Ascending aorta (tissue), 2 donors: Measurements from ENCODE around the gene ABCC3. TPM values are rescaled to one million over a fixed set of nuclear protein-coding genes. Genes with fewer than 3 reads are reported as not detected.
A peak's percentile ranks its signal among the peaks of the same experiment; 100 is the strongest.
"Not testable (repeated sequence)": the region's sequence is repeated elsewhere in the genome, so short reads cannot be mapped to it uniquely, and the experiment has no call there.

Source experiments
- DNase-seq, 2 donors: peaks; one replicate each; pipeline ENCODE4 v3.0.0-alpha.2; 2019; ENCODE audit warnings: low spot score in 2 of 2
- H3K27ac ChIP-seq, 2 donors: fragments of 200-600 bp; sonication (generic); one replicate each; pipeline ENCODE4 v1.5.1; 2016 to 2017; ENCODE audit warnings: mild to moderate bottlenecking in 1 of 2
- H3K27me3 ChIP-seq: fragments of 200-600 bp; sonication (generic); one replicate; pipeline ENCODE4 v1.5.1; 2017
- H3K36me3 ChIP-seq, 2 donors: fragments of 200-600 bp; sonication (generic); one replicate each; pipeline ENCODE4 v1.5.1; 2016
- H3K4me1 ChIP-seq, 2 donors: fragments of 200-600 bp; sonication (generic); one replicate each; pipeline ENCODE4 v1.5.1; 2016 to 2017; ENCODE audit warnings: mild to moderate bottlenecking in 1 of 2
- H3K4me3 ChIP-seq, 2 donors: fragments of 200-600 bp; sonication (generic); one replicate each; pipeline ENCODE4 v1.5.1; 2016 to 2017; ENCODE audit warnings: mild to moderate bottlenecking in 1 of 2
- H3K9me3 ChIP-seq, 2 donors: fragments of 200-600 bp; sonication (generic); one replicate each; pipeline ENCODE4 v1.5.1; 2016
- intact Hi-C: fragments of 100-400 bp; cut with DNase I; formaldehyde crosslinking; loops from one replicate; pipeline ENCODE4 v1.15.1; 2023
- total RNA-seq: library from RNA; depleted of rRNA; stranded (reverse); fragments of >200 nt; gene quantifications from one replicate; pipeline ENCODE4 v1.1.0, GENCODE V29; 2016
- TF ChIP-seq, protein P1 (sequence below), 3 experiments: fragments of 200-600 bp in 2 of 3; fragments of 450-650 bp in 1 of 3; sonication (generic) in 2 of 3; IDR thresholded peaks; one replicate each; pipeline ENCODE4 v1.5.1; 2016 to 2019; ENCODE audit warnings: antibody characterized with exemption in 3 of 3, mild to moderate bottlenecking in 1 of 3, moderate library complexity in 1 of 3

Gene ABCC3
- total RNA-seq, 1 donor from 2014 or later = 30.2 TPM

DNA sequence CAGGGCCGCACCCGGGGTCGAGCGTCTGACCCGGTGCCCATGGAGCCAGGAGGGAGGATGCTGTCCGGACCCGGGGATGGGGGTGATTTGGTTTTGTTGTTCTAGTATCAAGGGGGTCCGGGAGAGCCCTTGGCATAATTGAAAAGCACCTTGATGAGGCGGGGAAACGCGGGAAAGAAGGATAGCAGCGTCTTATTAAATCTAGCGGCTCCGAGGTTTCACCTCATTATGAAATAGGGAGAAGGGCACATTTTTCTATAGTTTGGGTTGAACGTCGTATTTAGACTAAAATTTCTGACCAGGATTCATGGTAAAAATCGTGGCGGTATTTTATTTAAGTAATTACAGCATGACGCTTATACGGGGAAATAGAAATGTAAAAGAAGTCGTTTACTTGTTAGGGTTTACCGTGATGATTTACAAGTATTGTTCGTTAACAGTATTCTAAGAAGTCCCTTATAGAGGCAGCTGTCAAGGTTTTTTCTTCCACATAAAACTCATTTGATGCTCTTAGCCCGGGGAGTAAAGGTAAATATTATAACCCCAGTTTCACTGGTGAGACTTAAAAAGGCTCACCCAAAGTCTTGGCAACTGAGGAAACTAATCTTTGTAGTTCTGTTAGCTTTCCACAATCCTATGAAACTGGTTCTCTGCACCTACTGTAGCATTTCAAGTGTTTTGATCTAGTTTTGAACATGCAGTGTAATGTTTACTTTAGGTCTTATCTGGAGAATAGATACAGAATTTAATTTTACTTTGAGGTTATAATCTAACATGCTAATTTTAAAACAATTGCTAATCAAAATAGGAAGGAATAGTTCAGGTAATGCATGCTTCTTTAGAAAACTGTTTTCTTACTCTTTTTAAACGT is 85.5 kb downstream of the ABCC3 start:
- Histone ChIP-seq H3K36me3 (no peaks in the 10 kb centered on the region), H3K9me3 (no peaks in the 10 kb centered on the region), H3K27ac (peak overlapping the region; percentile 91 to 97), H3K4me3 (peak overlapping the region; percentile 77 to 95), H3K27me3 (no peaks in the 10 kb centered on the region), H3K4me1 (peaks cover 15 to 26% of the 10 kb centered on the region in 2 donors)
- DNase-seq = no peak
- intact Hi-C loops = loop anchor here (1.0 kb wide), 1 partner anchor 13 kb away; the partner anchor contains the start of gene ANKRD40
- TF ChIP-seq, protein P1, sequence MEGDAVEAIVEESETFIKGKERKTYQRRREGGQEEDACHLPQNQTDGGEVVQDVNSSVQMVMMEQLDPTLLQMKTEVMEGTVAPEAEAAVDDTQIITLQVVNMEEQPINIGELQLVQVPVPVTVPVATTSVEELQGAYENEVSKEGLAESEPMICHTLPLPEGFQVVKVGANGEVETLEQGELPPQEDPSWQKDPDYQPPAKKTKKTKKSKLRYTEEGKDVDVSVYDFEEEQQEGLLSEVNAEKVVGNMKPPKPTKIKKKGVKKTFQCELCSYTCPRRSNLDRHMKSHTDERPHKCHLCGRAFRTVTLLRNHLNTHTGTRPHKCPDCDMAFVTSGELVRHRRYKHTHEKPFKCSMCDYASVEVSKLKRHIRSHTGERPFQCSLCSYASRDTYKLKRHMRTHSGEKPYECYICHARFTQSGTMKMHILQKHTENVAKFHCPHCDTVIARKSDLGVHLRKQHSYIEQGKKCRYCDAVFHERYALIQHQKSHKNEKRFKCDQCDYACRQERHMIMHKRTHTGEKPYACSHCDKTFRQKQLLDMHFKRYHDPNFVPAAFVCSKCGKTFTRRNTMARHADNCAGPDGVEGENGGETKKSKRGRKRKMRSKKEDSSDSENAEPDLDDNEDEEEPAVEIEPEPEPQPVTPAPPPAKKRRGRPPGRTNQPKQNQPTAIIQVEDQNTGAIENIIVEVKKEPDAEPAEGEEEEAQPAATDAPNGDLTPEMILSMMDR (IDR thresholded peaks at IDR 0.05) = no peak

DNA sequence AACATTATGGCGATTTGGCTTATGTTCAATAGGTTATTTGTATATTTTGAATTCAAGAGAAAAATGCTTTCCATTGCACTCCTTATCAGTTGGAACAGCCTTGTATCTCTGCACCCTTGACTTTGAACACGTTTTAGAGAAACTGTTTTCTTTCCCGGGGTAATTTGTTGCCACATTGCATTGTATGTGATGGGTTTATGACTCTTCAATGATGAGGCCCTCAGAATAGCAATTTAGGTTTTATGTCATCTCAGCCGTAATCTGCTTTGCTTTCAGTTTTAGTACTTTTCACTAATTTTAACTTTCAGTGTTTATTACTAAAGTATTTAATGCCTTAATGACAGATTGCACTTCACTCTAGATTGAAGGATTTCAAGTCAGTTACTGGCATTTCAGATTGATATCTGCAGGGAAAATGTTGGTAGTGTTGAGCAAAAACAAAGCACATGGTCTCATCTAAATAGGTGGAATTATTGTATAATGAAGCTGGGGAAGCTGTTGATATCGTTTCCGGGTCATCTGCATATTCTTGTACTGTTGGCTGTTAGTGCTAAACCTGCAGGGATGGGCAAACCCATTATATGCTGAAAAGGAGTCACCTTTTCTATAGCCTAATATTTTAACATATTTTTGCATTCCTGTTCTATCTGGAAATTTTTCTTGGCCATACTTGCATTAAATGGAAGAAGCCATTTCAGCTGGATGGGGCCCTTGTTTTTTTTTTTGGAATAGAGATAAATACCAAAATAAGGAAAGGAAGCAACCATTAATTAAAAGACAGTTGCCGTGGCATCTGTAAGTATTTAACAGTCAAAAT is 86.7 kb downstream of the ABCC3 start:
- TF ChIP-seq, protein P1 (IDR thresholded peaks at IDR 0.05) = no peak
- Histone ChIP-seq H3K27ac (peak overlapping the region in 1 of 2 donors; percentile 91), H3K27me3 (no peaks in the 10 kb centered on the region), H3K4me1 (peaks cover 15 to 33% of the 10 kb centered on the region in 2 donors), H3K36me3 (no peaks in the 10 kb centered on the region), H3K9me3 (no peaks in the 10 kb centered on the region), H3K4me3 (peak overlapping the region; percentile 77 to 95)
- no peak for DNase-seq
- intact Hi-C loops = no loop called here

DNA sequence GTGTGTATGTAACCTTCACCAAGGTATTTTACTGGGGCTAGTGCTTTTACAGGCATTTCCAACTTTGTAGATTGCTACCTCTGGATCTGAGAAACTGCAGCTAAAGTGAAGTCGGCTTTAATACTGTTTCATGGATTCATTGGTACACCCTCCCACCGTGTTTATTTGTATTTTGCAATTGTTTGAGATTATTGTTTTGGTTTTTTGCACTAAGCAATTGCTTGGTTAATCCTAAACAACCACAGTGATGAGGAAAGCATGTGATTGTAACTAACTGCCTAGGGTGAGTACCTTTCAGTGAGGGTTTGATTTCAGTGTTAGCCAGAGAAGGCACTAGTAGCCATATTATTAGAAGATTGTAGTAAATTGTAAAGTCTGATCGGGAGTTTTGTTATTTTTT is 88.1 kb downstream of the ABCC3 start:
- Histone ChIP-seq H3K27ac (no peak overlapping the region), H3K4me1 (peaks cover 15 to 41% of the 10 kb centered on the region in 2 donors), H3K9me3 (no peaks in the 10 kb centered on the region), H3K4me3 (peak overlapping the region in 1 of 2 donors; percentile 77), H3K36me3 (no peaks in the 10 kb centered on the region), H3K27me3 (no peaks in the 10 kb centered on the region)
- intact Hi-C loops = no loop called here
- TF ChIP-seq, protein P1 (IDR thresholded peaks at IDR 0.05) = no peak
- no peak for DNase-seq

DNA sequence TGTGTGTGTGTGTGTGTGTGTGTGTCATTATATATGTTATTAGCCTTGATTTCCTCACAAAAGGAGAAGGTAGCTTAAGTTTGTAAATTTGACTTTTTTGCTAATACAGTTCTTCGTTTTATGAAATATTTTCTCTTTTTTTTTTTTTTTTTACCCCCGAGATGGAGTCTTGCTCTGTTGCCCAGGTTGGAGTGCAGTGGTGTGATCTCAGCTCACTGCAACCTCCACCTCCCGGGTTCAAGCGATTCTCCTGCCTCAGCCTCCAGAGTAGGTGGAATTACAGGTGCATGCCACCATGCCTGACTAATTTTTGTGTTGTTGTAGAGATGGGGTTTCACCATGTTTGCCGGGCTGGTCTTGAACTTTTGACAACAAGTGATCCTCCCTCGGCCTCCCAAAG is 89.9 kb downstream of the ABCC3 start:
- peaks cover 15 to 48% of the 10 kb centered on the region in 2 donors for H3K4me1 ChIP-seq
- intact Hi-C loops, H3K36me3 ChIP-seq, DNase-seq, H3K27me3 ChIP-seq, H3K9me3 ChIP-seq, H3K4me3 ChIP-seq, H3K27ac ChIP-seq: not testable (repeated sequence)

DNA sequence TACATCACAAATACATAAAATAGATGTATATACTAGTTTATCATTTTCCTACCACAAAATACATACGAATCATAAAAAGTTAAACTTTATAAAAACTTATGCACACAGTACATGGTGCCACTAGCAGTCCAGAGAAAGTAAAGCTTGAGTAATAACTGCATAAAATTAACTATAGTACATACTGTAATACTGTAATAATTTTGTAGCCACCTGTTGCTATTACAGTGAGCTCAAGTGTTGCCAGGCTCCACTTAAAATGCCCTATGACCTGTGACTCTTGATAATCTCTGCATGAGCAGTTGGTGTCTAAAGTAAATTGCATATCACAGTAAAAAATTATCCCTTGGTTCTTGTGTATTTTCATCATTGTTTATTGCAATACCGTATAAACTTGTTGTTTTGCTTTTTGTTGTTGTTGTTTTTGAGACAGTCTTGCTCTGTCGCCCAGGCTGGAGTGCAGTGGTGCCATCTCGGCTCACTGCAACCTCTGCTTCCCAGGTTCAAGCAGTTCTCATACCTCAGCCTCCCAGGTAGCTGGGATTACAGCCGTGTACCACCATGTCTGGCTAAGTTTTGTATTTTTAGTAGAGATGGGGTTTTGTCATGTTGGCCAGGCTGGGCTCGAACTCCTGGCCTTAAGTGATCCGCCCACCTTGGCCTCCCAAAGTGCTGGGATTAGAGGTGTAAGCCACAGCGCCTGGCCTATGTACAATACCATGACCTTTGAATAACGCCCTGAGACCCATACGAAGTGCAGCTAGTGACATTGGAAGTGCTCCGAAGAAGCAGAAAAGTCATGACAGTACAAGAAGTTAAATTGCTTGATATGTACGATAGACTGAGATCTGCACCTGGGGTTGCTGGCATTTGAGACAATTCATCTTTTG is 91.3 kb downstream of the ABCC3 start:
- TF ChIP-seq, protein P1 (IDR thresholded peaks at IDR 0.05) = no peak
- no peaks in the 10 kb centered on the region for H3K9me3 ChIP-seq
- intact Hi-C loops = no loop called here
- no peak overlapping the region for H3K4me3 ChIP-seq
- DNase-seq = no peak
- no peak overlapping the region for H3K27ac ChIP-seq
- H3K27me3 ChIP-seq = no peaks in the 10 kb centered on the region
- no peaks in the 10 kb centered on the region for H3K36me3 ChIP-seq
- peaks cover 15 to 62% of the 10 kb centered on the region in 2 donors for H3K4me1 ChIP-seq
